ENCODE data around the gene MGAT4A. TPM values are rescaled to one million over a fixed set of nuclear protein-coding genes. Genes with fewer than 3 reads are reported as not detected.

Gene MGAT4A
- total RNA-seq, 2 donors from 2014 or later = 44.0 to 80.8 TPM

DNA sequence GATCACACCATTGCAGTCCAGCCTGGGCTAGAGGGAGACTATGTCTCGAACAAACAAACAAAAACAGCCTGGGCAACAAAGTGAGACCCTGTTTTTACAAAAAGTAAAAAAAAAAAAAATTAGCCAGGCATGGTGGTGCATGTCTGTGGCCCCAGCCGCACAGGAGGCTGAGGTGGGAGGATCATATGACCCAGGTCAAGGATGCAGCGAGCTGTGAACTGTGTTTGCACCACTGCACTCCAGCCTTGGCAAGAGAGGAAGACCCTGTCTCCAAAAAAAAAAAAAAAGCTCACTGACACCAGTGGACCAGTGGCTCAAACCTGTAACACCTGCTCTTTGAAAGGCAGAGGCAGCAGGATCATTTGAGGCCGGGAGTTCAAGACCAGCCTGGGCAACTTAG, 82.5 kb downstream of the MGAT4A start:
- DNase-seq (ENCODE audit: low spot score) (no peak), ATAC-seq (ENCODE audit: insufficient number of reproducible peaks, low FRiP score, low read depth) (no peak)
- TF ChIP-seq, protein P1, sequence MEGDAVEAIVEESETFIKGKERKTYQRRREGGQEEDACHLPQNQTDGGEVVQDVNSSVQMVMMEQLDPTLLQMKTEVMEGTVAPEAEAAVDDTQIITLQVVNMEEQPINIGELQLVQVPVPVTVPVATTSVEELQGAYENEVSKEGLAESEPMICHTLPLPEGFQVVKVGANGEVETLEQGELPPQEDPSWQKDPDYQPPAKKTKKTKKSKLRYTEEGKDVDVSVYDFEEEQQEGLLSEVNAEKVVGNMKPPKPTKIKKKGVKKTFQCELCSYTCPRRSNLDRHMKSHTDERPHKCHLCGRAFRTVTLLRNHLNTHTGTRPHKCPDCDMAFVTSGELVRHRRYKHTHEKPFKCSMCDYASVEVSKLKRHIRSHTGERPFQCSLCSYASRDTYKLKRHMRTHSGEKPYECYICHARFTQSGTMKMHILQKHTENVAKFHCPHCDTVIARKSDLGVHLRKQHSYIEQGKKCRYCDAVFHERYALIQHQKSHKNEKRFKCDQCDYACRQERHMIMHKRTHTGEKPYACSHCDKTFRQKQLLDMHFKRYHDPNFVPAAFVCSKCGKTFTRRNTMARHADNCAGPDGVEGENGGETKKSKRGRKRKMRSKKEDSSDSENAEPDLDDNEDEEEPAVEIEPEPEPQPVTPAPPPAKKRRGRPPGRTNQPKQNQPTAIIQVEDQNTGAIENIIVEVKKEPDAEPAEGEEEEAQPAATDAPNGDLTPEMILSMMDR (IDR thresholded peaks at IDR 0.05) = no peak
- Histone ChIP-seq H3K9me3 (no peaks in the 10 kb centered on the region), H3K36me3 (peaks cover 3% of the 10 kb centered on the region), H3K27ac (no peak overlapping the region), H3K4me3 (no peak overlapping the region), H3K27me3 (replicated peaks; ENCODE audit: insufficient read depth) (no peaks in the 10 kb centered on the region), H3K4me1 (ENCODE audit: control insufficient read depth in 1 of 2, low read depth in 2 of 2) (peaks cover under 1 to 2% of the 10 kb centered on the region in 2 donors)

DNA sequence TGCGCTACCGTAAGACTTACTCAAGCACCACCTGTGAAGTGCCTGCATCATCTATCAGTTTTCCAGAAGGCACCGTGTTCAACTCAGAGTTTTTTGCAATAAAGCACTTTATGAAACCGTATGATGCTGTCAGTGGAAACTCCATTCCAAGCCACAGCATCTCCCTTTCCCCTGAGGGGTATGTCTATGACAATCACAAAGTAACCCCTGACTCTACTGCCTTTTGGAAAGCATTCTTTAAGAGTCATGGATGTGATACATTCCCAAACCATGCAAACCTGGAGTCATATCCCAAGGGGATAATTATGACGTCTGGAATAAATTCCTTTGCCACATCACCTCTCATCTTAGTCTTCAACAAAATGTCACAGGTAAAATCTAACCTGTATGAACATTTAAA, 83.3 kb downstream of the MGAT4A start:
- DNase-seq (ENCODE audit: low spot score) (no peak), ATAC-seq (ENCODE audit: insufficient number of reproducible peaks, low FRiP score, low read depth) (no peak)
- Histone ChIP-seq H3K27ac (no peak overlapping the region), H3K9me3 (no peaks in the 10 kb centered on the region), H3K27me3 (replicated peaks; ENCODE audit: insufficient read depth) (no peaks in the 10 kb centered on the region), H3K4me1 (ENCODE audit: control insufficient read depth in 1 of 2, low read depth in 2 of 2) (no peaks in the 10 kb centered on the region), H3K4me3 (no peak overlapping the region), H3K36me3 (peaks cover 3% of the 10 kb centered on the region)
- TF ChIP-seq, protein P1 (IDR thresholded peaks at IDR 0.05) = no peak

DNA sequence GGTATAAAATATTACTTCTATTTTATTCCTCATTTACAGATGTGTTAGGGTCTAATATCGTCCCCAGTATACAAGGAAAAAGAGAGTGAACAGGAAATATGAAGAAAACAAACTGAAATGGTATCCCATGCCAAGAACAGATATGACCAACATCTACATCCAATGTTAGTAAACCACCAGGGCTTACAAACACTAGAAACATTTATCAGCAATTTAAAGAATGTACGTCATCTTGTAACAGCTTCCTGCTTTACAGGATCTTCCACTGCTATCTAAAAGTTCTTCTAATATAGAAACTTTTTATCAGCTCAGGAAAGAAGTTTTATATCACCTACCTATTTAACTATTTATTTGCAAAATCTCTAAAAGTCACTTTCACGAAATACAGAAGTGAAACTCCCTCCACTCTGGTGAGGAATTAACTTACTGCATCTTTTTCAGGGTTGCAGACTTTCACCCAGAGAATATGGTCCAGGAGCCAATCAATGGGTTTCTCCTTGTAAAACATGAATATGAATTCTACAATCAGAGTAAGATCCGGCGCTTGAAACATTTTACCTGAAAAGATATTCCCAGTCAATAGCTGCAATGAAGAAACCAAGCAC, 87.3 kb downstream of the MGAT4A start:
- ATAC-seq (ENCODE audit: insufficient number of reproducible peaks, low FRiP score, low read depth) (no peak), DNase-seq (ENCODE audit: low spot score) (no peak)
- peaks cover 3% of the 10 kb centered on the region for H3K36me3 ChIP-seq
- TF ChIP-seq, protein P1 (IDR thresholded peaks at IDR 0.05) = no peak
- no peaks in the 10 kb centered on the region for H3K9me3 ChIP-seq
- H3K4me3 ChIP-seq = no peak overlapping the region
- no peak overlapping the region for H3K27ac ChIP-seq
- H3K4me1 ChIP-seq (ENCODE audit: control insufficient read depth in 1 of 2, low read depth in 2 of 2) = no peaks in the 10 kb centered on the region
- H3K27me3 ChIP-seq (replicated peaks; ENCODE audit: insufficient read depth) = no peaks in the 10 kb centered on the region

DNA sequence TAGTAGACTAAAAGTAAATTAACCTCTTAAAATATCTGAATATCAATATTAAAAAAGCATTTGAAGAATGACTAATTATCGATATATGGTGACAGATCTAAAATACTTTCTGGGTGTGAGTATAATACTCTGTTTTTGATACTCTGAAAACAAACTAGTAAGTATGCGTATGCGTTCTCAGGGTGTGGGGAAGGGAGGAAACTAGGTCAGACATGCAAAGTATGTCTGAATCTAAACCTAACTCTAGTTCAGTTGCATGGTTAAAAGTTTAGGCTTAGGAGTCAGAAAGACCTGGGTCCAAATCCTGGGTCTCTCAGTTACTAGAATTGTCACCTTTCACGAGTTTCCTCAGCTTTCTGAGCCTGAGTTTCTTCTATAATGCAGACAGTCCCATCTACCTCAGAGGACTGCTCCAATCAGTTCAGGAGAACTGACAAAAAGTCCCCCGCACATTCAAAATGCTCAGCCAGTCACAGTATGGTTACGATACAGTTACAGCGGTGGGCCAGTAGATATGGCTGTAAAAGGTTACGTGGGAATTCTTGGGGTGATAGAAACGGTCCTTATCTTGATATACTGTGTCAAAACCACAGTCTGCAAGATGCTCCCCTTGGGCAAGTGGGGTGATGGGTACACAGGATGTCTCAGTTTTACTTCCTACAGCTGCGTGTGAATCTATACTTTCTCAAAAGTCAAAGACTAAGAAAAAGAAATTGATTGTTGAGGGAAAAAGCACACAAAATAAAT, 93.4 kb downstream of the MGAT4A start:
- Histone ChIP-seq H3K4me3 (no peak overlapping the region), H3K36me3 (peaks cover 22% of the 10 kb centered on the region), H3K4me1 (ENCODE audit: control insufficient read depth in 1 of 2, low read depth in 2 of 2) (no peaks in the 10 kb centered on the region), H3K9me3 (no peaks in the 10 kb centered on the region), H3K27me3 (replicated peaks; ENCODE audit: insufficient read depth) (no peaks in the 10 kb centered on the region), H3K27ac (no peak overlapping the region)
- TF ChIP-seq, protein P1 (IDR thresholded peaks at IDR 0.05) = no peak
- no peak for ATAC-seq (ENCODE audit: insufficient number of reproducible peaks, low FRiP score, low read depth)
- no peak for DNase-seq (ENCODE audit: low spot score)

DNA sequence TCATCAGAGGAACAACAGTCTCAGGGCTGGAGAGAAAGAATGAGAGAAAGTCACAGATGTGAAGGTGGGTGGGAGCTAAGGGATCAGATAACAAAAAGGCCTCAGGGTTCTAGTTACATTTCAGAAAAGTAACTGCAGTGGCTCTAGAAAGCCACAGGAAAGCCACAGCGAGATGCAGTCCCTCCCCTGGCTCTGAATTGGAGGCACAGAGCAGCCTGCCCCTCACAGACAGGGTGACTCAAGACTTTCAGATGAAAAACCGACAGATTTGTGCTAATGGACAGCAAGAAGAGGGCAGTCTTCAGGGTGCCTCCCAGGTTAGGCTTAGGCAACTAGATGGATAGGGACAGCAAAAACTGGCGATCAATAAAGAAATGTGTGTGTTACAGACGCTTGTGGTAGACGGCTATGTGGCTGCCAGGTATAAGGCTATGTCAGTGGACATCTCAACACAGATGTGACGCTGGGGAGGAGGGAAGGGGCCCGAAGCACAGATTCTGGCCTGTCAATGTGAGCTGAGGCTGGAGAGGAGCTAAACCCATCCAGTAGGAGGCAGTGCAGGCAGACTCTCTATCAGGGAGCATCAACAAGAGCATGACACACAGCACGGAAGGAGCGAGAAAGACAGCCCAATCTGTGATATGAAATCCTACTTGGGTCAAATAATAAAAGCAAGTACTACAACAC, 96.4 kb downstream of the MGAT4A start:
- H3K4me3 ChIP-seq = no peak overlapping the region
- H3K27ac ChIP-seq = no peak overlapping the region
- no peaks in the 10 kb centered on the region for H3K9me3 ChIP-seq
- ATAC-seq (ENCODE audit: insufficient number of reproducible peaks, low FRiP score, low read depth) (no peak), DNase-seq (ENCODE audit: low spot score) (no peak)
- no peaks in the 10 kb centered on the region for H3K4me1 ChIP-seq (ENCODE audit: control insufficient read depth in 1 of 2, low read depth in 2 of 2)
- TF ChIP-seq, protein P1 (IDR thresholded peaks at IDR 0.05) = no peak
- no peaks in the 10 kb centered on the region for H3K27me3 ChIP-seq (replicated peaks; ENCODE audit: insufficient read depth)
- H3K36me3 ChIP-seq = peaks cover 26% of the 10 kb centered on the region
